B cell (primary cell): Measurements from ENCODE around the gene TMEM235.

ENCODE experiments used
- EZH2 ChIP-seq: IDR thresholded peaks from 2 replicates; pipeline ENCODE4 v1.6.1; 2012; ENCODE audit warnings: borderline replicate concordance, low read depth, mild to moderate bottlenecking, moderate library complexity, low read length; ENCODE audit not compliant: insufficient read depth, poor library complexity, severe bottlenecking
- TF ChIP-seq, protein P1 (sequence below): fragments of 200-600 bp; IDR thresholded peaks from one replicate; pipeline ENCODE4 v1.8.0; 2022; ENCODE audit warnings: antibody characterized with exemption, mild to moderate bottlenecking

- TF ChIP-seq, protein P1, sequence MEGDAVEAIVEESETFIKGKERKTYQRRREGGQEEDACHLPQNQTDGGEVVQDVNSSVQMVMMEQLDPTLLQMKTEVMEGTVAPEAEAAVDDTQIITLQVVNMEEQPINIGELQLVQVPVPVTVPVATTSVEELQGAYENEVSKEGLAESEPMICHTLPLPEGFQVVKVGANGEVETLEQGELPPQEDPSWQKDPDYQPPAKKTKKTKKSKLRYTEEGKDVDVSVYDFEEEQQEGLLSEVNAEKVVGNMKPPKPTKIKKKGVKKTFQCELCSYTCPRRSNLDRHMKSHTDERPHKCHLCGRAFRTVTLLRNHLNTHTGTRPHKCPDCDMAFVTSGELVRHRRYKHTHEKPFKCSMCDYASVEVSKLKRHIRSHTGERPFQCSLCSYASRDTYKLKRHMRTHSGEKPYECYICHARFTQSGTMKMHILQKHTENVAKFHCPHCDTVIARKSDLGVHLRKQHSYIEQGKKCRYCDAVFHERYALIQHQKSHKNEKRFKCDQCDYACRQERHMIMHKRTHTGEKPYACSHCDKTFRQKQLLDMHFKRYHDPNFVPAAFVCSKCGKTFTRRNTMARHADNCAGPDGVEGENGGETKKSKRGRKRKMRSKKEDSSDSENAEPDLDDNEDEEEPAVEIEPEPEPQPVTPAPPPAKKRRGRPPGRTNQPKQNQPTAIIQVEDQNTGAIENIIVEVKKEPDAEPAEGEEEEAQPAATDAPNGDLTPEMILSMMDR = no peak
- no peak for TF ChIP-seq EZH2
Measured at GRCh38 chr17:78279360-78279990, 48.0 kb downstream of the TMEM235 start.
